GM18505 (cell line): ENCODE measurements around the gene RAB10.

Experiments
- ATAC-seq: cut with Tn5 transposase; IDR thresholded peaks from one replicate; pipeline ENCODE4 v1.9.1; 2021; ENCODE audit not compliant: unreplicated experiment
- POLR2A ChIP-seq: IDR thresholded peaks from 4 replicates; pipeline ENCODE4 v1.6.1; 2011; ENCODE audit warnings: borderline replicate concordance; ENCODE audit not compliant: insufficient read depth, insufficient read length; ENCODE audit errors: extremely low read depth

Gene RAB10

GRCh38 chr2:26185954-26186770 lies 152.3 kb downstream of the RAB10 start:
- ATAC-seq, result no peak
- TF ChIP-seq POLR2A, result no peak
